ENCODE data around the gene KMO.
A peak's percentile ranks its signal among the peaks of the same experiment; 100 is the strongest.

The KMO gene

DNA sequence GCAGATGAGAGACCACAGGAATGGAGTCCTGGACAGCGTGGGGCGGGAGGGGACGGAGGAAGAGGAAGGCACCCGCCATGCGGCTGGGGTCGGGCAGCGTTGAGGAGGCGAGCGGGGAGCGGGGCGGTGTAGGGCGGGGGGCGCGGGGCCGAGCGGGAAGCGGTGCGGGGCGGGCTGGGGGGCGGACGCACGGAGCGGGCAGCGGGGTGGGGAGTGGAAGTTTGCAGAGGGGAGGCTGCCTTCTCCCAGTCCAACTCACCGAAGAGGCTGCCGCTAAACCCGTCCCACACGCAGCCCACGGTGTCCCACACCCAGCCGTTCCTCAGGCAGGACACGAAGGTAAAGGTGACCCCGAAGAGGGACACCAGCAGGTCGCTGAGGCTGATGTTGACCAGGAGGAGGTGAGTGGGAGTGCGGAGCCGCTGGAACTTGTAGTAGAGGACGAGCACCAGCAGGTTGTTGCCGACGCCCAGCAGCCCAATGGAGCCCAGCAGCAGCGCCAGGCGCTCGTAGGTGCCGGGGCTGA is 107.5 kb downstream of the KMO start:
- H3K9me3 ChIP-seq (ENCODE audit: insufficient read depth, low read depth, low read length) = no peaks in the 10 kb centered on the region
- peak overlapping the region; percentile 65 for H3K9ac ChIP-seq (ENCODE audit: low read depth, low read length, poor library complexity, severe bottlenecking)
- no peaks in the 10 kb centered on the region for H3K27me3 ChIP-seq (ENCODE audit: insufficient read depth, low read length, poor library complexity, severe bottlenecking)
- peaks cover 16% of the 10 kb centered on the region; the same call in 1 of the 2 replicates for H3K79me2 ChIP-seq (ENCODE audit: insufficient read depth, low read length)
- no peaks in the 10 kb centered on the region for H4K20me1 ChIP-seq (ENCODE audit: insufficient read depth, low read length, poor library complexity, severe bottlenecking)
- no peaks in the 10 kb centered on the region for H3K9me2 ChIP-seq (replicated peaks; ENCODE audit: low read depth, low read length)
- H3K4me3 ChIP-seq (ENCODE audit: low read length, poor library complexity, severe bottlenecking) = peak overlapping the region; percentile 73
- no peaks in the 10 kb centered on the region for H3F3A ChIP-seq (ENCODE audit: low read depth)
- no peaks in the 10 kb centered on the region for H3K36me3 ChIP-seq (ENCODE audit: insufficient read depth, low read length)
- peaks cover 13% of the 10 kb centered on the region for H3K4me1 ChIP-seq (ENCODE audit: insufficient read depth, low read length, poor library complexity, severe bottlenecking)
- H2AFZ ChIP-seq (ENCODE audit: low read length) = peak overlapping the region; percentile 60
- peak overlapping the region; percentile 62 for H3K4me2 ChIP-seq (ENCODE audit: low read depth, low read length, poor library complexity, severe bottlenecking)
- TF ChIP-seq, protein P1, sequence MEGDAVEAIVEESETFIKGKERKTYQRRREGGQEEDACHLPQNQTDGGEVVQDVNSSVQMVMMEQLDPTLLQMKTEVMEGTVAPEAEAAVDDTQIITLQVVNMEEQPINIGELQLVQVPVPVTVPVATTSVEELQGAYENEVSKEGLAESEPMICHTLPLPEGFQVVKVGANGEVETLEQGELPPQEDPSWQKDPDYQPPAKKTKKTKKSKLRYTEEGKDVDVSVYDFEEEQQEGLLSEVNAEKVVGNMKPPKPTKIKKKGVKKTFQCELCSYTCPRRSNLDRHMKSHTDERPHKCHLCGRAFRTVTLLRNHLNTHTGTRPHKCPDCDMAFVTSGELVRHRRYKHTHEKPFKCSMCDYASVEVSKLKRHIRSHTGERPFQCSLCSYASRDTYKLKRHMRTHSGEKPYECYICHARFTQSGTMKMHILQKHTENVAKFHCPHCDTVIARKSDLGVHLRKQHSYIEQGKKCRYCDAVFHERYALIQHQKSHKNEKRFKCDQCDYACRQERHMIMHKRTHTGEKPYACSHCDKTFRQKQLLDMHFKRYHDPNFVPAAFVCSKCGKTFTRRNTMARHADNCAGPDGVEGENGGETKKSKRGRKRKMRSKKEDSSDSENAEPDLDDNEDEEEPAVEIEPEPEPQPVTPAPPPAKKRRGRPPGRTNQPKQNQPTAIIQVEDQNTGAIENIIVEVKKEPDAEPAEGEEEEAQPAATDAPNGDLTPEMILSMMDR (conservative IDR thresholded peaks at IDR 0.05; ENCODE audit: low read length) = no peak
- no peak for TF ChIP-seq EZH2phosphoT487 (IDR thresholded peaks at IDR 0.05; ENCODE audit: borderline replicate concordance)

DNA sequence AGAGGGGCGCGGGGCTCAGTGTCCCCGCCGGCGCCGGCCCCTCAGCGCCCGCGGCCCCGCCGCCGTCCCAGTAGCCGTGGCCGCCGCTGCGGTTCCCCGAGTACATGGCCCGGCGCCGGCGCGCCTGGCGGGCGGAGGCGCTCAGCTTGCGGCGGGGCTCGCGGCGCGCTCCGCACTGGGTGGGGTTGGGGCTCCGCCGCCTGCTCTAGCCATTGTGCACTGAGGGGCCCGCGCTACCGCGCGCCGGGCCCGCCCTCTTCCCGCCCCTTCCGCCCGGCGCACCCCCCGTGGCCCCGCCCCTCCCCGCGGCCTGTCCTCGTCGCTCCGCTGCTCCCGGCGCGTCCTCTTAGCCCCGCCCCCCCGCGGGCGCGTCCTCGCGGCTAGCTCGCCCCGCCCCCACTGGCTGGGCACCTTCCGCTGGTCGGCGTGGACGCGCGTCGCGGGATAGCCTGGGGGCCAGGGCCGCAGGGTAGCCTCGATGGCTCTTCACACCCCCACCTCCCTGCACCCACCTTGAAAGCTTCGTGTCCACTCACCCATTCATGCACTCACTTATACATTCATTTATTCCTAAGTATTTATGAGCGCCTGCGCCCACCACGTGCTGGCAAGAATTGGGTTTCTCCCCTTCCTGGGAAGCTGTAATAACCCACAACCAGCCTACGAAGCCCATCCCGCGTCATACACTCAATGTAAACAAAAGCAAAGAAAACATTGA is 108.1 kb downstream of the KMO start, which contains the start of the genes CHML and OPN3:
CHML (minus strand) TSS at position 221 of the 718 bp plus-strand sequence. CDS start 4,603 bp downstream, outside the sequence.
OPN3 (minus strand) TSS at position 221 of the 718 bp plus-strand sequence; CDS start at position 106, 115 bp downstream.
- Histone ChIP-seq H3K9ac (ENCODE audit: low read depth, low read length, poor library complexity, severe bottlenecking) (peak within 1 kb of the TSS; percentile 65), H3K27me3 (ENCODE audit: insufficient read depth, low read length, poor library complexity, severe bottlenecking) (no peaks in the 10 kb centered on the region), H3K4me3 (ENCODE audit: low read length, poor library complexity, severe bottlenecking) (peak within 1 kb of the TSS; percentile 73), H3K4me1 (ENCODE audit: insufficient read depth, low read length, poor library complexity, severe bottlenecking) (peaks cover 13% of the 10 kb centered on the region), H3K9me3 (ENCODE audit: insufficient read depth, low read depth, low read length) (no peaks in the 10 kb centered on the region), H3K79me2 (ENCODE audit: insufficient read depth, low read length) (peaks cover 16% of the 10 kb centered on the region; the same call in 1 of the 2 replicates), H3K4me2 (ENCODE audit: low read depth, low read length, poor library complexity, severe bottlenecking) (peak within 1 kb of the TSS; percentile 62), H3F3A (ENCODE audit: low read depth) (no peaks in the 10 kb centered on the region), H3K36me3 (ENCODE audit: insufficient read depth, low read length) (no peaks in the 10 kb centered on the region), H4K20me1 (ENCODE audit: insufficient read depth, low read length, poor library complexity, severe bottlenecking) (no peaks in the 10 kb centered on the region), H2AFZ (ENCODE audit: low read length) (peak within 1 kb of the TSS; percentile 82), H3K9me2 (replicated peaks; ENCODE audit: low read depth, low read length) (no peaks in the 10 kb centered on the region)
- TF ChIP-seq EZH2phosphoT487 (IDR thresholded peaks at IDR 0.05; ENCODE audit: borderline replicate concordance) = no peak
- TF ChIP-seq, protein P1 (conservative IDR thresholded peaks at IDR 0.05; ENCODE audit: low read length) = no peak

DNA sequence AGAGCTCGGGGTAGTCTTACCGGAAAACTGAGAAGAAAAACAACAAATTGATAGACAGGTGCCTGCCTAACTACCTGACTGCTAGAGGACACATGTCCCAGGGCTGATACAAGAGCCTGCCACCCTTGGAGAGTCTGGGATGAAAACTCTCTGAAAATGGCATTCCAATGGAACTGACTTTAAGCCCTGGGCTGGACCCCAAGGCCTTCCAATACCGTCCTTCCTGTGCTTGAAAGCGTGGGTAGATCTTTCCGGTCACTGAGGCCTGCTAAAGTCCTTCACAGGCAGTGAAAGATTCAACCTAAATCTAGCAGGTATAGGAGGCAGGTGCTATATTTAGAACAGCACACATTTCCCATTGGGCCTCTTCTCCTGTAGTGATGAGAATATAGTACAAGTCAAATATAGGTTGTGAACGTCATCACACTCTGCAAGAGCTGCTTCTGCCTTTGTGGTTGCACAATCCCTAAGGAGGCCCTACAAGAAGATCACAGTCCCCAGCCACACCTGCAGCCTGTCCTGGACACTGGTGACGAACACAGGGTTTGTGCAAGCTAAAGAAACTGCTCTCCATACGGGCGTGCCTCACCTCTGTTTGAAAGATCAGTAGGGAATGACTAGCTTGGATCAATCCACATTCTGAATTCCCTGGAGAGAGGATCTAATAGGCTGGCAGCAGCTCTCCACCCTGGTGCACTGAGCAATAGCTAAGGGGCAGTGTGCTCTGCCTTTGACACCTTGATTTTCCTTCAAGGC is 108.9 kb downstream of the KMO start:
- peak overlapping the region; percentile 82 for H2AFZ ChIP-seq (ENCODE audit: low read length)
- H3K79me2 ChIP-seq (ENCODE audit: insufficient read depth, low read length) = peaks cover 16% of the 10 kb centered on the region; the same call in 1 of the 2 replicates
- no peak for TF ChIP-seq EZH2phosphoT487 (IDR thresholded peaks at IDR 0.05; ENCODE audit: borderline replicate concordance)
- TF ChIP-seq, protein P1 (conservative IDR thresholded peaks at IDR 0.05; ENCODE audit: low read length) = no peak

More for the DNA sequence above, 108.9 kb downstream of the KMO start:
- Histone ChIP-seq H3K27me3 (ENCODE audit: insufficient read depth, low read length, poor library complexity, severe bottlenecking) (no peaks in the 10 kb centered on the region), H3K36me3 (ENCODE audit: insufficient read depth, low read length) (no peaks in the 10 kb centered on the region), H3K9me3 (ENCODE audit: insufficient read depth, low read depth, low read length) (no peaks in the 10 kb centered on the region), H3F3A (ENCODE audit: low read depth) (no peaks in the 10 kb centered on the region), H3K9me2 (replicated peaks; ENCODE audit: low read depth, low read length) (no peaks in the 10 kb centered on the region), H3K4me2 (ENCODE audit: low read depth, low read length, poor library complexity, severe bottlenecking) (peak overlapping the region; percentile 44), H4K20me1 (ENCODE audit: insufficient read depth, low read length, poor library complexity, severe bottlenecking) (no peaks in the 10 kb centered on the region), H3K9ac (ENCODE audit: low read depth, low read length, poor library complexity, severe bottlenecking) (no peak overlapping the region), H3K4me1 (ENCODE audit: insufficient read depth, low read length, poor library complexity, severe bottlenecking) (peaks cover 13% of the 10 kb centered on the region), H3K4me3 (ENCODE audit: low read length, poor library complexity, severe bottlenecking) (peak overlapping the region; percentile 56)
